Occipital lobe (tissue), 2 donors: ENCODE measurements around the gene CYTH3. TPM values are rescaled to one million over a fixed set of nuclear protein-coding genes. Genes with fewer than 3 reads are reported as not detected.
"Not testable (repeated sequence)": the region's sequence is repeated elsewhere in the genome, so short reads cannot be mapped to it uniquely, and the experiment has no call there.

Experiments
- DNase-seq: peaks from one replicate; lab custom pipeline; 2025; lab: John Stamatoyannopoulos, UW
- total RNA-seq: library from RNA; depleted of rRNA; stranded (reverse); fragments of >200 nt; gene quantifications from one replicate; pipeline ENCODE4 v1.2.3, GENCODE V29; 2014

The CYTH3 gene
- total RNA-seq, 1 donor from 2014 or later: 35.6 TPM

DNA sequence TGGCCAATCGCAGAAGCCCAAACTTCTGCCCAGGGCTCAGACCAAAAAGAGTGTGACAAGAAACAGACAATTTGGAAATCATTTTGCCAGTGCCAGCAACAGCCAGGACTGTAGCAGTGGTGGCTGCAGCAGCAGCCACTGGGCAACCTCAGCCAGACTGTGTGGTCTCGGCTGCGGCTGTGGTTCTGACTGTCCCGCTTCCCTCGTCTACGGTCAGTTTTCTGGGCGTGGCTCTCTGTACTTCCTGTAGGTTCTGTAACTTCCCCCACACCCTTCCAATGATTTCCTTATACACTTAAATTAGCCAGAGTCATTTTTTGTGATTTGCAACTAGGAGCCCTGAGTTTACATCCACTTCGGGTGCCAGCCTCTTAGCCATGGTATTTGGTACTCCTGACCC lies 39.9 kb downstream of the CYTH3 start:
- no peak for DNase-seq

DNA sequence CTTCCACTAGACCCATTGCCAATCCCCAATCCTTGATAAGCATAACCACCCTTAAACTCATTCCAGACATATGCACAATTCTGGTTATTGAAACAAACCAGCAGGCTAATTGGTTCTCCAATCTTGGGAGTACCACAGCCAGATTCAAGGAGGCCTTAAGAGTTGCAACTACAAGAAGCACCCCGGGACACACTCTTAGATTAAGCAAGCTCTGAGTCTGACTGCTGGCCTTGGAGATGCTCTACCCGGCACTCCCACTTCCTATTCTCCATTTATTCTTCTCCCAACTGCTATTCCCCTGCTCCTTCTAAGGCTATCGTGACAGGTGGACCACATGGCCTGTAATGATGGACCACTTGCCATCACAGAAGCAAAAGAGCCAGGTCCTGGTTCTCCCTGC lies 40.3 kb downstream of the CYTH3 start:
- no peak for DNase-seq

DNA sequence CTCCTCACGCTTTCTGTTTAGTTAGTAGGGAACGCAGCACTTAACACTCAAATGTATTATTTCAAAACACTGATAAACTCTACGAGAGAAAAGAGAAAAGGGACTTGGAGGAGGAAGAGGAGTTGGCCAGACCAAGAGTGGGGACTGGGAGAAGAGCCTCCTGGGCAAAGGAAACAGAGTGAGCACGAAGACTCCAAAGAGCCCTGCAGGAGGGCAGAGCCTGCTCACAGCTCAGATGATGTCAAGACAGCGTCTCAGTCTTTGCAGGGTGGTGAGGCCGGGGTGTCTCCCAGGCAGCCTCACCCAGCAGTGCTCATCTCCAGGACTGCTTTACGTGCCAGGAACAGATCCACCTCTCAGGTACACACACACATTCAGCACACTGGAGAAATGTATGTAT lies 41.2 kb downstream of the CYTH3 start:
- DNase-seq: no peak

DNA sequence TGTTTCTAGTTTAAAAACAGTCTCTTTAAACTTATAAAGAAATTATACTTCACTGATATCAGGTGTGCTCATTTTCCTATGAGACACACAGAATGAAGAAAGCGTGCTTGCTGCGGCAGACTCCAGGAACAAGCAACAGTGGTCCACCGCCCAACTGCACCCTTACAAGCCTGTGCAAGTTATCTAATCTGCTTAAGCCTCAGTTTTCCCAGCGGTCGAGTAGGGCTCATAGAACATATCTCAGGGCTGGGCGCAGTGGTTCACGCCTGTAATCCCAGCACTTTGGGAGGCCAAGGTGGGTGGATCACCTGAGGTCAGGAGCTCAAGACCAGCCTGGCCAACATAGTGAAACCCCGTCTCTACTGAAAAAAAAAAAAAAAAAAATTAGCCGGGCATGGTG lies 43.1 kb downstream of the CYTH3 start:
- DNase-seq: not testable (repeated sequence)

DNA sequence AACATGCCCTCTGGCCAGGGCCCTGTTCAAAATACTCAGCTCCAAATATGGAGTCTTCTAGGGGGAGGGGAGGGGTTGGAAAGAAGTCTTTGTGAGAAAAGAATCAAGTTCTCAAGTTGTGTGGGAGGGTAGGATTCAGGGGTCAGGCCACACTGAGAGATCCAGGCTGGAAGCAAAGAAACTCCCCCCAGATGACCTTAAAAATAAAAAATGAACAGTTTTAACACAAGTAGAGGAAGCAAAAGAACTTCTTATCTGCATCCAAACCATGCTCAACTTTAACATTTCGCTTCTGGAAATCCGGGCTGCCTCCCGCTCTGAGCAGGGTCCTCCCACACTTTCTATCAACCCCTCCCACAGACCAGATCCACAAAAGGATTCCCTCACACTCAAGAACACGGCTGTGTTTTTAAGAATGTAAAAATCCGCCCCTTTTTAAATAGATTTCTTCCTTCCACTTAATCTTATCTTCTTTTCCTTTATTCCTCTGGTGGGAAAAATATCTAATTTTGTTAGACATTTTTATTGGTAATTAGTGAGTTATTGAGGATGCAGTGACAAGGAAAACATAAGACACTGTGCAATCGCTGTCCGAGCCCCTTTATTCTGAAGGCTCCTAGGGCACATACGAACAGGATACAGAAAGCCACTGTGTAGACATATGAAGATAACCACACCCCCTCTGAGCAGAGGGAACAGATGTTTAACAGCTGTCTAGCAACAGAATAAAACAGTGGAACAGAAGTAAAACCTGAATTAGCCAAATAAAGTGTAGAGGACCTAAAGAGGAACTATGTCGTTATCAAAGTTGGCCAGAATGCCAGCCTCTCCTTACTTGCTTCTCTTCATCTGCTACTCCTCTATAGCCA lies 43.8 kb downstream of the CYTH3 start:
- DNase-seq: no peak

DNA sequence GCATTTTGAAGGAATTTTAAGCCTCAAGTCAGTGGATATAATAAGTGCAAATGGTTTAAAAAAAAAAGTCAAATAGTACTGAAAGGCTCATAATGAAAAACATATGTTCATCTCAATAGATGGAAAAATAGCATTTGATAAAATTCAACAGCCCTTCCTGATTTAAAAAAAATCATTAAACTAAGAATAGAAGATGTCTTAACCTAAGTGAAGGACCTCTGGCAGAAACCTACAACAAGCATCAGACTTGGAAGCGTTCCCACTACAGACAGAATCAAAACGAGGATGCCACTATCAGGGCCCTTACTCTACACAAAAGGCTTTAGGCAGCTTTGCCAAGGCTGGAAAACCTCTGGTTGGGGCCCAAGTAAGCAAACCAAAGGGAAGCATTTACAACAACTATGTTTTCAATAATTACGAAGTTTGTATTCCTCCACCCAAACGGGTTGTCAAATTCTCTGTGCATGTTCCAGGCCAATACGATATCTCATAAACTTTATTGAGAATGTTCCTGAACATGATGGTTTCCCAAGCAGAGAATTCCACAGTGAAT lies 45.1 kb downstream of the CYTH3 start:
- DNase-seq: no peak

DNA sequence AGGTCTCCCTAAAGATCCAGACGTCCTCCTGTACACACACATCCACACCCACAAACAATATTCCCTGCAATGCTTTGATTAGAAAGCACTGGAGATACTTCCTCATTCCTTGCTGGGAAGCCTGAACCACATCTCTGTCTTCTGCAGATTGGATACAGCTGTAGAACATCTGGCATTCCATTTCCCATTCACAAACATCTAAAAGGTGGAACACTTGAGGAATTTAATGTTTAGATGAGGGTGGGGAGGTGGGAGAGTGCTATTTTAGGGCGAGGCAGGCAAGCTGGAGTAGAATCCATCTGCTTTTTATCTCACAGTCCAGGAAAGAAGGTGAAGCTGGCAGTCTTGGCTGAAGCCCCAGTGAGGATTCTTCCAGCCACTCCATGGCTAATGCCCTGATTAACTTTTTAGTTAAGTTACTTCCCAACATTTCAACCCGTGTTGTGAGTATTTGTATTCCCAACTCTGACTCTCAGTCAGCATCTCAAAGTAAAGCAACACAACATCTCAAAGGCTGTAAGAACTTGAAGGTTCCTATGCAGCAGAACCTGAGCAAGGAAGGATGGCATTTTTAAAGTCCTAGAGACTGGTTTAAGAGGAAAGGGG lies 46.1 kb downstream of the CYTH3 start:
- no peak for DNase-seq

DNA sequence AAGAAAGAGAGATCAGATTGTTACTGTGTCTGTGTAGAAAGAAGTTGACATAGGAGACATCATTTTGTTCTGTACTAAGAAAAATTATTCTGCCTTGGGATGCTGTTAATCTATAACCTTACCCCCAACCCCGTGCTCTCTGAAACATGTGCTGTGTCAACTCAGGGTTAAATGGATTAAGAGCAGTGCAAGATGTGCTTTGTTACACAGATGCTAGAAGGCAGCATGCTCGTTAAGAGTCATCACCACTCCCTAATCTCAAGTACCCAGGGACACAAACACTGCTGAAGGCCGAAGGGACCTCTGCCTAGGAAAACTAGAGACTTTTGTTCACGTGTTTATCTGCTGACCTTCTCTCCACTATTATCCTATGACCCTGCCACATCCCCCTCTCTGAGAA lies 49.0 kb downstream of the CYTH3 start:
- DNase-seq: not testable (repeated sequence)

DNA sequence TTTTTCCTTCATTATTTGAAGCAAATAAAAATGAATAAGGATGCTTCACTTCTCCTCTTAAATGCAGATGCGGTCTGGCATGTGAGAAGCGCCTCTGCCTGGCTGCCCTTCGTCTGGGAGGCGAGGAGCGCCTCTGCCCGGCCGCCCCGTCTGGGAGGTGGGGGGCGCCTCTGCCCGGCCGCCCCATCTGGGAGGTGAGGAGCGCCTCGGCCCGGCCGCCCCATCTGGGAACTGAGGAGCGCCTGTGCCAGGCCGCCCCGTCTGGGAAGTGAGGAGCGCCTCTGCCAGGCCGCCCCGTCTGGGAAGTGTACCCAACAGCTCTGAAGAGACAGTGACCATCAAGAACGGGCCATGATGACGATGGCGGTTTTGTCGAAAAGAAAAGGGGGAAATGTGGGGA lies 49.4 kb downstream of the CYTH3 start:
- not testable (repeated sequence) for DNase-seq

DNA sequence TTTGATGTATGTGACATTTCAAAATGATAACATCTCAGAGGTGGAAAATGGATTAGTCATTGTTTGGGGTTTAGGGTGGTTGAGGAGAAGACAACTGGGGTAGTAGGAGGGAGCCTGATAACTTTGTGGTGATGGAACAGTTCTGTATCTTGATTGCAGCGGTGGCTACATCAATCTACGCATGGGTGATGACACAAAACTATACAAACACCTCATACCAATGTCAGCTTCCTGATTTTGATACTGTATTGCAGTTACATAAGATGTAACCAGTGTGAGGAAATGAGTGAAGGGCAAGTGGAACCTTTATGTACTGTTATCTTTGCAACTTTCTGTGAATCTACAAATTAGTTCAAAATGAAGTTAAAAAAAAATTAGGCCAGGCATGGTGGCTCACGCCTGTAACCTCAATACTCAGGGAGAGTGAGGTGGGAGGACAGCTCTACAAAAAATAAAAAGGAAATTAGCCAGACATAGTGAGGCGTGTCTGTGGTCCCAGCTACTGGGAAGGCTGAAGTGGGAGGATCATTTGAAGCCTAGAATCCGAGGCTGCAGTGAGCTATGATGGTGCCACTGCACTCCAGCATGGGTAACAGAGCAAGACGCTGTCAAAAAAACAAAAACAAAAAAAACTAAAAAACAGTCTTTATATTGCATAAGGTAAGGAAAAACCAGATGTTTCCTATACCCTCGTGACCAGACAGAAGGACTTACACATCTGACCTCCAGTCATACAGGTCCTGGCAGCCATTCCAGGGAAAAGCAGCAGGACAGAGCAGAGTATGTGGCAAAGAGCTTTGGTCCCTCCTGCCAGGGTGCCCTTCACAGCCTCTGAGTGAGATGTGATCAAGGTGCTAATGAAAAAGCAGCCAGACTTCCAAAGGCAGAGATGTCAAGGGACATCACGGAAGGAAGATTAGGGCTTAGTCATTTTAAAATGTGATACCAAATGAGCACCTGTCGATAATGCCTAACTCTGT lies 50.8 kb downstream of the CYTH3 start:
- no peak for DNase-seq

DNA sequence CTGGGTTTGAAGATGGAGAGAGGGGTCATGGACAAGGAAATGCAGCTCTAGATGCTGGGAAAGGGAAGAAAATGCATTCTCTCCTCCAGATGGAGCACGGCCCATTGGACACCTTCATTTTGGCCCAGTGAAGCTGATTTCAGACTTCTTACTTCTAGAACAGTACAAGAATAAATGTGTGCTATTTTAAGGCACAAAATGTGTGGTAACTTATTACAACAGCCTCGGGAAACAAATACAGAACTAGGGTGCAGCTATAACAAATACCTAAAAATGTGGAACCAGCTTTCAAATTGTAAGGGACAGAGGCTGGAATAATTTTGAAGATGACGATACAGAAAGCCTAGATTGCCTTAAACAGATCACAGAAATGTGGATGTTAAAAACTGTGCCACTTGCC lies 54.1 kb downstream of the CYTH3 start:
- no peak for DNase-seq

DNA sequence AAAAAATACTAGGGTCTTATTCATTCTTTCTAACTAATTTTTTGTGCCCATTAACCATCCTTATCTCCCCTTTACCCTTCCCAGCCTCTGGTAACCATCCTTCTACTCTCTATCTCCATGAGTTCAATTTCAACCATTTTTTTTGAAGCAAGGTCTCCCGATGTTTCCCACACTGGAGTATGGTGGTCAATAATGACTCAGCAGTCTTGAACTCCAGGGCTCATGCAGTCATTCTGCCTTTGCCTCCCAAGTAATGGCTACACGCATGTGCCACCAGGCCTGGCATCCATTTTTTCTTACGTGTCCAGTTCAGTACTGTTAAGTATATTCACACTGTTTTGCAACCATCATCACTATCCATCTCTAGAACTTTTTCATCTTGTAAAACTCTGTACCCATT lies 60.4 kb downstream of the CYTH3 start:
- no peak for DNase-seq

DNA sequence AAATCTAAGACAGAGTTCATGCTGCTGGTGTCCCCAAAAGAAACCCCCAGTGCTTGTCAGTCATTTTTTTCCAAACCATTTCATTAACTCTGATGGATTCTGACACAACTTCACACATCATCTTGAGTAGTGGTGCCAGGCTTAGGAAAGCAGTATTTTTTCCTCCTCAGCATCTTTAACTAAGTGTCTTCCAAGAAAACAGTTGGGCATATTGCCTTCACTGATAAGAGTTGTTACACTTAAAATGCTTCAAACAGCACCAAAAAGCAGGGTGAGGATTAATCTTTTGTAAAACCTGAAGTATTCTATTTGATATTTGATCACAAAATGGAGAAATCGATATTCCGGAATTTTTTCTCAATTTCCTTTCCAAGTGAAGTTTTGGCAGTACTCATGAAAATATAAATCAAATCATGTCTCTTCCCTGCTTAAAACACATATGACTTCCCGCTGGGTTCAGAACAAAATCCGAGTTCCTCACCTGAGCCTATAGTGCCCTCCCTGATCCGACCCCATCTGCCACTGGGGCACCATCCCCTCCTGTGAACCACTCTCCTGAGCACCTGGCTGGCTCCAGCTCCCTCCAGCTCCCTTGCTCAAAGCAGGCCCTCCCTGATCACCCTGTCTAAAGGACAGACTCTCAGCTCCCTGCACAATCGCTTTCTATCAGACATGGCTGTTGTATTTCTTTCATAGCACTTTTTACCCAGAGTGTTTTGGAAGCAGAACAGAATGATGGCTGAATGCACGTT lies 61.6 kb downstream of the CYTH3 start:
- DNase-seq: no peak

DNA sequence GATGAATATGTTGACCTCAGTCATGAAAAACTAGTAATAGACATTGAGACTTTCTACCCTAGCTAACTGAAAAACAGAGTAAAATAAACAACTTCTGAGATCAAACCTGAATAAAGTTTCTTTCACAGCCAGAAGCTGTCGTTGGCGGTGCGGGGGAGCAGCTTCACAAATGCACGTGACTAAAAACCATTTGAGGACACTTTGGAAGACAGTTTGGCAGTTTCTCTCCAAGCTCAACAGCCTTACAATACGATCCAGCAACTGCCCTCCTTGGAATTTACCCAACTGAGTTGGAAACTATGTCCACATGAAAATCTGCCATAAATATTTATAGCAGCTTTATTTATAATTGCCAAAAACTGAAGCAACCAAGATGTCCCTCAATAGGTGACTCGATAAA lies 63.1 kb downstream of the CYTH3 start:
- DNase-seq: no peak

DNA sequence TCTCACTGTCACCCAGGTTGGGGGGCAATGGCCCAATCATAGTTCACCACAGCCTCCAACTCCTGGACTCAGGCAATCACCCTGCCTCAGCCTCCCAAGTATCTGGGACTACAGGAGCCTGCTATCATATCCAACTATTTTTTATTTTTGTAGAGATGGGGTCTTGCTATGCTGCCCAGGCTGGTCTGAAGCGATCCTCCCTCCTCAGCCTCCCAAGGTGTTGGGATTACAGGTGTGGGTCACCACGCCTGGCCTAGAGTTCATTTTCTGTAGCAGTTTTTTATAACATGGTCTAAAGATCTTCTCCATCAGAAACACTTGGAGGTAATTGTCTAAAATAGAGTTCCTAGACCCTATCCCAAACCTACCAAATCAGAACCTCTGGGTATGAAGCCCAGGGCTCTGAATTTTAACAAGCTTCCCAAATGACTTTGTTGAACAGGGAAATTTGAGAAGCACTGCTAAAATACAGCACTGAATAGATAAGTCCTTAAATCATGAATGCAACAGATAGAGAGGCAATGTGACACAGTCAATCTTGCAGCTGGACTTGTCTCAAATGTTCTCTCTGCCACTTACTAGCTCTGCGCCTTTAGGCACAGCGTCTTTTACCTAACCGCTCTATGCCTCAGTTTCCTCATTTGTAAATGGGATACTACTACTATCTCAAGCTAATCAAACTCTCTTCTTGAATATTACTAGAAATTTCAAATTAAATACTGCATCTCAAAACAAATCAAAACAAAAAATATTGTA lies 63.7 kb downstream of the CYTH3 start:
- no peak for DNase-seq

DNA sequence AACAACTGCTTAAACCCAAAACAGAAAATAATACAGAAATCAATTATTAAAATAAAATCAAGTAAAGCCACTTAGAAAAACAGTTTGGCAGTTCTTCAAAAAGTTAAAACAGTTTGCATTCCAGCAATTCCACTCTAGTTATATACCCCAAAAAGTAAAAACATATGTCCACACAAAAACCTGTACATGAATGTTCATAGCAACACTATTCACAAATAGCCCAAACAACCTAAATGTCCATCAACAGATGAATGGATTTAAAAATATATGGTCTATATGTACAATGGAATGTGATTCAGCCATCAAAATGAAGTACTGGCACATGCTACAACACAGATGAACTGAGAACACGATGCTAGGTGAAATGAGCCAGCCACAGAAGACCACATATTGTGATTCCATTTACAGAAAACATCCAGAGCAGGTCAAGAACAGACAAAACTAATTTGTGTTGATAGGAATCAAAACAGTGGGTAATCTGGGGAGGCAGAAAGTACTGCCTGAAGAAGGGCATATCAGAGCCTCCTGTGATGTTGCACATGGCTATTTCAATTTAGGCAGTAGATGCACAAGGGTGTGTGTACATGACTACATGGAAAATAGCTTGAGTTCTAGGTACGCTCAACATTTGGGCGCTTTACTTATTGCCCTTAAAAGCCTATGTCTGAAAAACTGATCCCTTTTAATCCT lies 66.3 kb downstream of the CYTH3 start:
- no peak for DNase-seq

DNA sequence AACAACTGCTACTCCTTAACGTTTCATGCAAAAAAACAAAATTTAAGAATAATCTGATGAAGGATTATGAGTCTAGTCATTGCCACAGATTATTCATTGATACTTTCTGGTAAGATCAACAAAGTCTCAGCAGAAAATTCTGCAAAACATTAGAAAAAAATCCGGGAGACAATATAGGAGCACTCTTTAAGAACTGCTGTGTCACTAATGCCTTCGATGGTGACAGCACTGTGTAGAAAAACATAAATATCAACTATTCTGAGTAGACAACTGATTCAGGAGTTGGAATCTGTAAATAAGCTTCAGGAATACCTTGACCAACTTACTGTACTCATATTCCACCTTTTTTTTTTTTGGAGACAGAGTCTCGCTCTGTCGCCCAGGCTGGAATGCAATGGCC lies 69.0 kb downstream of the CYTH3 start:
- no peak for DNase-seq

DNA sequence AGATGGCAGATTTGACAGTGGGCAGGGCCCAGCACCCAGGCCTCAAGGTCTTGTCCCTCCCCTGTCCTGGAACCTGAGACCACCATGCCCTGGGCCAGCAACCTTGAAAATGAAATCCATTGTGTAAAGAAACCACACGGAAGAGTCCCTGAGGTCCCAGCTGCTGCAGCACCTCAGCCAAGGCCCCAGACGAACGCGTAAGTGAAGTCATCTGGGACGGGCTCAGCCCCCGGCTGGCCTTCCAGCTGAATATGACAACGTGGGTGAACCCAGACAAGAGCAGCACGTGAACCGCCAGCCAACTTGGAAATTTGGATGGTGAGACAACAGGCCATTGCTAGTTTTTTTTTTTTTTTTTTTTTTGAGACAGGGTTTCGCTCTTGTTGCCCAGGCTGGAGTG lies 70.3 kb downstream of the CYTH3 start:
- no peak for DNase-seq

DNA sequence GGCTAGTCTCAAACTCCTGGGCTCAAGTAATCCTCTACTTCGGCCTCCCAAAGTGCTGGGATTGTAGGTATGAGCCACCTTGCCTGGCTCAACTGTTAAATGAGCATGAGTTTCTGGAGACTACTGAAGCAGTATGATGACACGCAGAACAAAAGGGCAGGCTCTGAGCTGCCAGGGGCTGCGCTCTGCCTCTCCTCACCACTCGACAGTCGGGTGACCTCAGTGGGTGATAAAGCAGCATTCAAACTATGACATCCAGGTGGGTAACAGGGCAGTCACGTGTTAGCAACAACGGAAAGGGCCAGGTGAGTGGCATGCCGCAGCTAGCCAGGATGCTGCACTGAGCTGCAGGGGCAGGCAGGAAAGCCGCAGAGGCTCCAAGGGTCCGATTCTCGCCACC lies 71.5 kb downstream of the CYTH3 start:
- no peak for DNase-seq
